ENCODE data around the gene CFAP410. TPM values are rescaled to one million over a fixed set of nuclear protein-coding genes. Genes with fewer than 3 reads are reported as not detected.

CFAP410 gene
- total and polyA plus RNA-seq, 2 of the 8 experiments (the other 6 are each of a cell fraction or from before 2014, with no cell fraction given), result 10.6 to 12.0 TPM

GRCh38 chr21:44384968-44385367 is 45.8 kb upstream of the CFAP410 start (continued):
- TF ChIP-seq, protein P1, sequence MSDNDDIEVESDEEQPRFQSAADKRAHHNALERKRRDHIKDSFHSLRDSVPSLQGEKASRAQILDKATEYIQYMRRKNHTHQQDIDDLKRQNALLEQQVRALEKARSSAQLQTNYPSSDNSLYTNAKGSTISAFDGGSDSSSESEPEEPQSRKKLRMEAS (IDR thresholded peaks at IDR 0.05), result no peak
- TF ChIP-seq KDM5A (IDR thresholded peaks at IDR 0.05; ENCODE audit: low read length), result no peak
- TF ChIP-seq JUN (IDR thresholded peaks at IDR 0.05; ENCODE audit: low read depth, low read length), result no peak
- TF ChIP-seq RFX5 (IDR thresholded peaks at IDR 0.05; ENCODE audit: borderline replicate concordance, low read depth, low read length), result no peak

Measured in H1 (cell line).